Neutrophil (primary cell): ENCODE measurements around the gene ZBTB7B.

ENCODE experiments used
- H3K27ac ChIP-seq: fragments of 200-600 bp; sonication (generic); 2 replicates; pipeline ENCODE4 v1.5.1; 2016; ENCODE audit warnings: mild to moderate bottlenecking, moderate library complexity
- H3K27me3 ChIP-seq: fragments of 200-600 bp; sonication (generic); 2 replicates; pipeline ENCODE4 v1.6.0; 2016; ENCODE audit warnings: mild to moderate bottlenecking
- H3K36me3 ChIP-seq: fragments of 200-600 bp; sonication (generic); 2 replicates; pipeline ENCODE4 v1.5.1; 2017
- H3K4me1 ChIP-seq, 2 experiments: fragments of 200-600 bp in 1 of 2; sonication (generic) in 1 of 2; 1 replicate in 1 of 2; 2 replicates in 1 of 2; pipeline versions ENCODE4 v1.5.1 to v1.6.1; 2013 to 2016; ENCODE audit warnings: low read depth in 1 of 2, low read length in 1 of 2, mild to moderate bottlenecking in 1 of 2, moderate library complexity in 1 of 2; ENCODE audit not compliant: control insufficient read depth in 1 of 2, insufficient read depth in 1 of 2
- H3K4me3 ChIP-seq, 2 experiments: fragments of 200-600 bp in 1 of 2; sonication (generic) in 1 of 2; 1 replicate in 1 of 2; 2 replicates in 1 of 2; pipeline ENCODE4 v1.5.1; 2013 to 2016; ENCODE audit warnings: low read depth in 1 of 2, low read length in 1 of 2, mild to moderate bottlenecking in 1 of 2, moderate library complexity in 1 of 2
- H3K9me3 ChIP-seq: fragments of 200-600 bp; sonication (generic); 2 replicates; pipeline ENCODE4 v1.5.1; 2016
- TF ChIP-seq, protein P1 (sequence below): fragments of 200-600 bp; sonication (generic); IDR thresholded peaks from 2 replicates; pipeline ENCODE4 v1.5.1; 2016; ENCODE audit warnings: antibody characterized with exemption

The ZBTB7B gene

DNA sequence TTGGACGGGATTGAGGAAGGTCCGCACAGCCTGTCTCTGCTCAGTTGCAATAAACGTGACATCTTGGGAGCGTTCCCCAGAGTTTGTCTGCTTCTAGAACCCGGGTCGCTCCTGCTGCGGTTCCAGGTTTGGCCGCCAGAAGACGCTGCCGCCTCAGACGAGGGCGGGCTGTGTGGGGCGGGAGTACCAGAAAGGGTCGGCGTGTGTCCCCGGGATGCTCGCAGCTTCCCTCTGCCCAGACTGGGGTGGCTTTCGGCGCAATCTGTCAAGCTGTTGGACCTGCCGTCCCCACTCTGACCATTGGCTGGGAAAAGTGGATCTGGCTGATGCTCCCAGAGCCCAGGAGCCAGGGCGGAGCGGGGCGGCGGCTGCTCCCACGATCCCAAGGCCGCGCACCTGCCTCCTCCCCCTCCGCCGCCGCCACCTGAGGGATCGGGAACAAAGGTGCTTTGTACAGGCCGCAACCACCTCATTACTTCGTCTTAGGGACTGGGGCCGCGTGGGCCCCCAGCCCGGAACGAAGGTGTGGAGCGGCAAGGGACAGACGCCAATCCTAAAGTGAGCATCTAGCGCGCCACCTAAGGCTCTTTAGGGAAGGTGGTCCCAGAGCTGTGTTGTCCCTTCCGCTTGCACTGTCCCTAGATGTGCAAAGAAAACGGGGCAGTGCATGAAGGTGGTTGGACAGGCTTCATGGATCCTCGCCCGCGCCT is 60.3 kb downstream of the ZBTB7B start:
- H3K4me1 ChIP-seq, result peaks cover 29 to 36% of the 10 kb centered on the region in 2 experiments
- H3K27ac ChIP-seq, result peak overlapping the region; percentile 92
- H3K9me3 ChIP-seq, result no peaks in the 10 kb centered on the region
- peak overlapping the region; percentile 75 to 76 for H3K4me3 ChIP-seq
- H3K27me3 ChIP-seq, result peaks cover 29% of the 10 kb centered on the region
- peaks cover 33% of the 10 kb centered on the region for H3K36me3 ChIP-seq
- TF ChIP-seq, protein P1, sequence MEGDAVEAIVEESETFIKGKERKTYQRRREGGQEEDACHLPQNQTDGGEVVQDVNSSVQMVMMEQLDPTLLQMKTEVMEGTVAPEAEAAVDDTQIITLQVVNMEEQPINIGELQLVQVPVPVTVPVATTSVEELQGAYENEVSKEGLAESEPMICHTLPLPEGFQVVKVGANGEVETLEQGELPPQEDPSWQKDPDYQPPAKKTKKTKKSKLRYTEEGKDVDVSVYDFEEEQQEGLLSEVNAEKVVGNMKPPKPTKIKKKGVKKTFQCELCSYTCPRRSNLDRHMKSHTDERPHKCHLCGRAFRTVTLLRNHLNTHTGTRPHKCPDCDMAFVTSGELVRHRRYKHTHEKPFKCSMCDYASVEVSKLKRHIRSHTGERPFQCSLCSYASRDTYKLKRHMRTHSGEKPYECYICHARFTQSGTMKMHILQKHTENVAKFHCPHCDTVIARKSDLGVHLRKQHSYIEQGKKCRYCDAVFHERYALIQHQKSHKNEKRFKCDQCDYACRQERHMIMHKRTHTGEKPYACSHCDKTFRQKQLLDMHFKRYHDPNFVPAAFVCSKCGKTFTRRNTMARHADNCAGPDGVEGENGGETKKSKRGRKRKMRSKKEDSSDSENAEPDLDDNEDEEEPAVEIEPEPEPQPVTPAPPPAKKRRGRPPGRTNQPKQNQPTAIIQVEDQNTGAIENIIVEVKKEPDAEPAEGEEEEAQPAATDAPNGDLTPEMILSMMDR, result peak; percentile 64

GRCh38 chr1:155063550-155064110 is 61.0 kb downstream of the ZBTB7B start, which contains the start of gene EFNA4:
Gene EFNA4 (plus strand): TSS chr1:155063740. CDS start chr1:155063824, 84 bp downstream.
- Histone ChIP-seq H3K36me3 (peaks cover 26% of the 10 kb centered on the region), H3K4me3 (peak within 1 kb of the TSS; percentile 75 to 76), H3K27me3 (peaks cover 32% of the 10 kb centered on the region), H3K4me1 (peaks cover 29 to 36% of the 10 kb centered on the region in 2 experiments), H3K9me3 (no peaks in the 10 kb centered on the region), H3K27ac (peak within 1 kb of the TSS; percentile 92)
- TF ChIP-seq, protein P1, result peak; percentile 28

- TF ChIP-seq, protein P1, result no peak
- Histone ChIP-seq H3K4me3 (peak overlapping the region; percentile 75 to 76), H3K36me3 (peaks cover 24% of the 10 kb centered on the region), H3K27me3 (peaks cover 38% of the 10 kb centered on the region), H3K9me3 (no peaks in the 10 kb centered on the region), H3K27ac (peak overlapping the region; percentile 92), H3K4me1 (peaks cover 29 to 36% of the 10 kb centered on the region in 2 experiments)
Measured at GRCh38 chr1:155064111-155064831, 61.7 kb downstream of the ZBTB7B start.

DNA sequence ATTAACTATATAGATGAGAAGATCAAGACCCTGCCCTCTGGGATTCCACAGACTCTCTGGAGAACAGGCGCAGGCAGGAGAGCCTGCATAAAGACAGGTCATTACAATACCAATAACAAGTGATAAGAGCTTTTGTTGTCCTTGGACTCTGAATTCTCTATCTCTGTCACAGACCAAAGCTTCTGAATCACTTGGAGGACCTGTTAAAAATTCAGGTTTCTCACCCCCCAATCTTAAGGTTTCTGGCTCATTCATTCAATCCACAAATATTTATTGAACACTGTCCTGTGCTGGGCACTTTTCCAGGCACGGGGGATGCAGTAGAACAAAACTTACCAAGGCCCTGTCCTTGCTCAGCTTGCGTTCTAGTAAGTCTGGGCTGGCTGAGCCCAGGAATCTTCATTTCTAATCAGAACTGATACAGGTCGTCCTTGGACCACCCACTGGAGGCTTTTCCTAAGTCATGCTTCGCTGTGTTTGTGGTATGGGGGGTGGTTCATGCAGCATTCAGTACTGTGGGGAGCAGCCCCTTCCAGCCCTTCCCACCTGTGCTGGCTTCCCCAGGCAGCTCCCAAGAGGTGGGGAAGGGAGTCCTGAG is 62.3 kb downstream of the ZBTB7B start:
- TF ChIP-seq, protein P1, result no peak
- Histone ChIP-seq H3K27ac (no peak overlapping the region), H3K36me3 (peaks cover 18% of the 10 kb centered on the region), H3K27me3 (peaks cover 45% of the 10 kb centered on the region), H3K4me3 (no peak overlapping the region), H3K9me3 (no peaks in the 10 kb centered on the region), H3K4me1 (peaks cover 29 to 36% of the 10 kb centered on the region in 2 experiments)

- peaks cover 5% of the 10 kb centered on the region for H3K36me3 ChIP-seq
- no peak overlapping the region for H3K4me3 ChIP-seq
- no peak overlapping the region for H3K27ac ChIP-seq
- peaks cover 63% of the 10 kb centered on the region for H3K27me3 ChIP-seq
- peaks cover 39 to 46% of the 10 kb centered on the region in 2 experiments for H3K4me1 ChIP-seq
- H3K9me3 ChIP-seq, result no peaks in the 10 kb centered on the region
- TF ChIP-seq, protein P1, result no peak
Measured at GRCh38 chr1:155066777-155067176, 64.2 kb downstream of the ZBTB7B start.
